Measurements from ENCODE around the gene ACTRT1.

The ACTRT1 gene

GRCh38 chrX:128052303-128052702 lies at the start of gene ACTRT1:
TSS of gene ACTRT1 (minus strand) at chrX:128052403. CDS start at chrX:128052206, 197 bp downstream.
- ATAC-seq: no peak

GRCh38 chrX:128078545-128078944 lies 26.3 kb upstream of the ACTRT1 start:
- no peaks in the 10 kb centered on the region for H3K36me3 Mint-ChIP-seq
- H3K9me3 Mint-ChIP-seq: no peaks in the 10 kb centered on the region
- DNase-seq (ENCODE audit: low spot score in 2 of 2) (no peak), ATAC-seq (no peak)
- H3K4me3 Mint-ChIP-seq: no peak overlapping the region
- no peaks in the 10 kb centered on the region for H3K4me1 Mint-ChIP-seq
- H3K27ac Mint-ChIP-seq: no peak overlapping the region

More at GRCh38 chrX:128052303-128052702, at the start of gene ACTRT1:
- H3K27ac Mint-ChIP-seq: no peak within 1 kb of the TSS
- H3K9me3 Mint-ChIP-seq: peaks cover 2% of the 10 kb centered on the region
- no peaks in the 10 kb centered on the region for H3K4me1 Mint-ChIP-seq
- no peak for DNase-seq (ENCODE audit: low spot score in 2 of 2)
- H3K4me3 Mint-ChIP-seq: no peak within 1 kb of the TSS
- no peaks in the 10 kb centered on the region for H3K36me3 Mint-ChIP-seq

GRCh38 chrX:128057421-128057820 lies 5.2 kb upstream of the ACTRT1 start:
- Mint-ChIP-seq H3K36me3 (no peaks in the 10 kb centered on the region), H3K4me1 (no peaks in the 10 kb centered on the region), H3K9me3 (peaks cover 12% of the 10 kb centered on the region), H3K27ac (no peak overlapping the region), H3K4me3 (no peak overlapping the region)
- ATAC-seq (no peak), DNase-seq (ENCODE audit: low spot score in 2 of 2) (no peak)

- no peaks in the 10 kb centered on the region for H3K36me3 Mint-ChIP-seq
- H3K4me3 Mint-ChIP-seq: no peak overlapping the region
- H3K9me3 Mint-ChIP-seq: peaks cover 1% of the 10 kb centered on the region
- no peak overlapping the region for H3K27ac Mint-ChIP-seq
- DNase-seq (ENCODE audit: low spot score in 2 of 2): no peak
- H3K4me1 Mint-ChIP-seq: no peaks in the 10 kb centered on the region
- ATAC-seq: no peak
Observed at GRCh38 chrX:128051526-128051925, 677 bp downstream of the ACTRT1 start.

DNA sequence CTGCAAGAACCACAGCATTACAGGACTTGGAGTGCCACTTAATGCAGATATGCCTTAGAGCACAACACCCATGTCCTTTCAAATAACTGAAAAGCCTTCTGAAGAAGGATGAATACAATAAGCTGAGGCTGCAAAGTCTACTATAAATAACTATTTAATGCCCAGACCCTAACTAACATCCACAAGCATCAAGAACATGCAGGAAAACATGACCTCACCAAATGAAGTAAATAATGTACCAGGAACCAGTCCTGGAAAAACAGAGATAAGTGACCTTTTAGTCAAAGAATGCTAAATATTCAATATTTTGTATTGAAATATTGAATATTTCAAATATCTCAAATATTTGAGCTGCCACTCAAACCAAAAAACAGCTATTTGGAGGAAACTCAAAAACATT lies 16.9 kb downstream of the ACTRT1 start:
- H3K4me1 Mint-ChIP-seq: no peaks in the 10 kb centered on the region
- H3K4me3 Mint-ChIP-seq: no peak overlapping the region
- ATAC-seq: no peak
- no peak overlapping the region for H3K27ac Mint-ChIP-seq
- peaks cover 5% of the 10 kb centered on the region for H3K9me3 Mint-ChIP-seq
- no peaks in the 10 kb centered on the region for H3K36me3 Mint-ChIP-seq
- no peak for DNase-seq (ENCODE audit: low spot score in 2 of 2)

DNA sequence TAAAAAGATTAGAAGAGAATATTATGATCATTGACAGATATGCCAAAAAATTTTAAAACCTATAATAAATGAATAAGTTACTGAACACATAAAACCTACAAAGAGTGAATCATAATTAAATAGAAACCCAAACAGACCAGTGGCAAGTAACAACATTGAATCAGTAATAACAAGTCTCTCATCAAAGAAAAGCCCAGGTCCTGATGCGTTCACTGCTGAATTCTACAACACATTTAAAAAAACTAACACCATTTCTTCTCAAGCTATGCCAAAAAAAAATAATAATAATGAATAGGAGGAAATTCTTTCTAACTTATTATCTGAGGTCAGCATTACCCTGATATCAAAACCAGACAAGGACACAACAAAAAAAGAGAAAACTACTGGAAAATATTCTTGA lies 30.6 kb downstream of the ACTRT1 start:
- no peaks in the 10 kb centered on the region for H3K4me1 Mint-ChIP-seq
- no peak for ATAC-seq
- no peaks in the 10 kb centered on the region for H3K36me3 Mint-ChIP-seq
- peaks cover 9% of the 10 kb centered on the region for H3K9me3 Mint-ChIP-seq
- H3K27ac Mint-ChIP-seq: no peak overlapping the region
- no peak for DNase-seq (ENCODE audit: low spot score in 2 of 2)
- no peak overlapping the region for H3K4me3 Mint-ChIP-seq

DNA sequence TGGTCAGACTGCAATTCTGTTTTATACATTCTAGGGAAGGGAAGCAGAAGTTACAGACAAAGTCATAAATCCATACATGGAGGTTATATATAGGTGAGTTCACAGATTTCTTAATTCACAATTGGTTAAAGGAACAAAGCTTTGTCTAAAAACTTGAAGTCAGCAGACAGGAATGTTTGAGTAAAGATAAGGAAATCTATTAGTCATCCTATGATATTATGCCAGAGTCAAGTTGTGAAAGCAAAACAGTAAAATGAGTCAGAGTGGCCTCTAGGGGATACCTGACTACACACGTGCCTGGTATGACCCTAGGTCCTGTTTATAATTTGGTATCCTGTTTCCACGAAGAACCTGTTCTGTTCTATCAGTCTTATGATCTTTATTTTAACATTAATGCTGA lies 31.5 kb downstream of the ACTRT1 start:
- H3K4me1 Mint-ChIP-seq: no peaks in the 10 kb centered on the region
- H3K9me3 Mint-ChIP-seq: peaks cover 11% of the 10 kb centered on the region
- DNase-seq (ENCODE audit: low spot score in 2 of 2): no peak
- no peak overlapping the region for H3K27ac Mint-ChIP-seq
- H3K4me3 Mint-ChIP-seq: no peak overlapping the region
- H3K36me3 Mint-ChIP-seq: no peaks in the 10 kb centered on the region
- no peak for ATAC-seq

DNA sequence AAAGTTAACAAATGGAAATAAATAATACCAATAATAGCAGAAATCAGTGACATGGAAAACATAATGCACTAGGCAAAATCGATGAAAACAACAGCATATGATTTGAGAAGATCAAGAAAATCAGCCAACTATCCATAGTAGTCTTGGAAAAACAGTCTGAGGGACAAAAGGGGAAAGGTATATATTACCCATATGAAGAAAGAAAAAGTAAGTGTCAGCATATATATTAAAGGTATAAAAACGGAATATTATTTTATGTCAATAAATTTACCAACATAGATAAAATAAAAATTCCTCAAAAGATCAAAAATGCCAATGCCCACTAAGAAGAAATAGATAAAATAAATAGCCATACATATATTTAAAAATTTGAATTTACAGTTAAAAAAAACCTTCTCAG lies 33.0 kb downstream of the ACTRT1 start:
- no peaks in the 10 kb centered on the region for H3K36me3 Mint-ChIP-seq
- no peak for DNase-seq (ENCODE audit: low spot score in 2 of 2)
- no peaks in the 10 kb centered on the region for H3K4me1 Mint-ChIP-seq
- peaks cover 16% of the 10 kb centered on the region for H3K9me3 Mint-ChIP-seq
- H3K4me3 Mint-ChIP-seq: no peak overlapping the region
- ATAC-seq: no peak
- no peak overlapping the region for H3K27ac Mint-ChIP-seq

- no peak overlapping the region for H3K4me3 Mint-ChIP-seq
- H3K27ac Mint-ChIP-seq: no peak overlapping the region
- H3K9me3 Mint-ChIP-seq: peaks cover 16% of the 10 kb centered on the region
- DNase-seq (ENCODE audit: low spot score in 2 of 2) (no peak), ATAC-seq (no peak)
- H3K36me3 Mint-ChIP-seq: no peaks in the 10 kb centered on the region
- no peaks in the 10 kb centered on the region for H3K4me1 Mint-ChIP-seq
Observed at GRCh38 chrX:128012015-128012414, 40.2 kb downstream of the ACTRT1 start.

DNA sequence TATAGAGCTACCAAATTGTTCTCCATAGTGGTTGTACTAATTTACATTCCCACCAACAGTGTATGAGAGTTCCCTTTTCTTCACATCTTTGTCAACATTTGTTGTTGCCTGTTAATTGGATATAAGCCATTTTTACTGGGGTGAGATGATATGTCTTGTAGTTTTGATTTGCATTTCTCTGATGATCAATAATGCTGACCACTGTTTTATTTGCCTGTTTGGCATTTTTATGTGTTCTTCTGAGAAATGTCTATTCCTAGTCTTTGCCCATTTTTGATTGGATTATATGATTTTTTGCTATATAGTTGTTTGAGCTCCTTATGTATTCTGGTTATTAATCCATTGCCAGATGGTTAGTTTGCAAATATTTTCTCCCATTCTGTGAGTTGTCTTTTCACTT lies 44.3 kb downstream of the ACTRT1 start:
- ATAC-seq (no peak), DNase-seq (ENCODE audit: low spot score in 2 of 2) (no peak)
- Mint-ChIP-seq H3K9me3 (peaks cover 6% of the 10 kb centered on the region), H3K4me3 (no peak overlapping the region), H3K4me1 (no peaks in the 10 kb centered on the region), H3K27ac (no peak overlapping the region), H3K36me3 (no peaks in the 10 kb centered on the region)

All from stimulated activated effector memory CD8-positive, alpha-beta T cell treated with anti-CD3 and anti-CD28 coated beads, Interleukin-12 subunit alpha, Interleukin-12 subunit beta, amount 100 ng/mL, for 72 hours (primary cell).